SK-N-SH (cell line): ENCODE results near the gene ARMC10. TPM values are rescaled to one million over a fixed set of nuclear protein-coding genes. Genes with fewer than 3 reads are reported as not detected.
A peak's percentile ranks its signal among the peaks of the same experiment; 100 is the strongest.

ENCODE experiments used
- CTCF ChIA-PET: fragments of 300-600, 350-600 bp; formaldehyde crosslinking; extraction: SDS; loops from one replicate; lab custom pipeline; 2021; lab: Yijun Ruan, JAX
- POLR2A ChIA-PET: fragments of 350-600 bp; sonication (Branson Sonifier 250); formaldehyde crosslinking; extraction: SDS; loops from one replicate; lab custom pipeline; 2020; ENCODE audit warnings: antibody characterized with exemption, inconsistent platforms; lab: Yijun Ruan, JAX
- DNase-seq: peaks from one replicate; pipeline ENCODE4 v3.0.0; 2012
- H2AFZ ChIP-seq: fragments of 200-600 bp; sonication (generic); 2 replicates; pipeline ENCODE4 v1.8.1; 2016; ENCODE audit warnings: antibody characterized with exemption, mild to moderate bottlenecking, low read depth
- H3F3A ChIP-seq: fragments of 200-600 bp; sonication (generic); replicated peaks from 2 replicates; pipeline ENCODE3; 2016; ENCODE audit warnings: antibody characterized with exemption, mild to moderate bottlenecking; ENCODE audit not compliant: insufficient read depth
- H3K27ac ChIP-seq, 2 experiments: fragments of 200-500 bp in 1 of 2; fragments of 200-600 bp in 1 of 2; sonication (Bioruptor generic) in 1 of 2; sonication (generic), shearing (Covaris generic) in 1 of 2; 2 replicates each; pipeline versions ENCODE4 v1.5.1 to v1.6.1; 2014 to 2016; ENCODE audit warnings: low read depth in 2 of 2, inconsistent platforms in 1 of 2, low read length in 1 of 2, mild to moderate bottlenecking in 1 of 2, mixed read lengths in 1 of 2
- H3K27me3 ChIP-seq: fragments of 200-600 bp; sonication (generic), shearing (Covaris generic); 2 replicates; pipeline ENCODE4 v1.6.1; 2016; ENCODE audit warnings: mixed run types; ENCODE audit not compliant: insufficient read depth
- H3K36me3 ChIP-seq, 2 experiments: fragments of 200-500 bp in 1 of 2; fragments of 200-600 bp in 1 of 2; sonication (Bioruptor generic) in 1 of 2; sonication (generic) in 1 of 2; replicated peaks in 1 of 2; 2 replicates each; pipeline versions ENCODE3 to v1.5.1; 2014 to 2016; ENCODE audit warnings: low read length in 1 of 2, mild to moderate bottlenecking in 1 of 2; ENCODE audit not compliant: insufficient read depth in 2 of 2, control insufficient read depth in 1 of 2
- H3K4me1 ChIP-seq, 2 experiments: fragments of 200-500 bp in 1 of 2; fragments of 200-600 bp in 1 of 2; sonication (Bioruptor generic) in 1 of 2; sonication (generic), shearing (Covaris generic) in 1 of 2; 2 replicates each; pipeline versions ENCODE4 v1.5.1 to v1.6.1; 2014 to 2016; ENCODE audit warnings: low read depth in 1 of 2, low read length in 1 of 2, mixed run types in 1 of 2; ENCODE audit not compliant: insufficient read depth in 2 of 2, control insufficient read depth in 1 of 2
- H3K4me2 ChIP-seq: fragments of 200-600 bp; sonication (generic), shearing (Covaris generic); 2 replicates; pipeline ENCODE4 v1.6.1; 2017; ENCODE audit warnings: mixed run types
- H3K4me3 ChIP-seq, 2 experiments: fragments of 200-500 bp in 1 of 2; fragments of 200-600 bp in 1 of 2; sonication (Bioruptor generic) in 1 of 2; sonication (generic), shearing (Covaris generic) in 1 of 2; 2 replicates each; pipeline versions ENCODE4 v1.5.1 to v1.8.1; 2014 to 2016; ENCODE audit warnings: low read depth in 2 of 2, inconsistent platforms in 1 of 2, low read length in 1 of 2, mild to moderate bottlenecking in 1 of 2, mixed read lengths in 1 of 2, moderate library complexity in 1 of 2
- H3K79me2 ChIP-seq: fragments of 200-600 bp; sonication (generic); 2 replicates; pipeline ENCODE4 v1.8.1; 2017; ENCODE audit warnings: mild to moderate bottlenecking; ENCODE audit not compliant: insufficient read depth
- H3K9ac ChIP-seq: fragments of 200-600 bp; sonication (generic); 2 replicates; pipeline ENCODE4 v1.6.1; 2017; ENCODE audit warnings: mixed run types
- H3K9me2 ChIP-seq: fragments of 200-600 bp; sonication (generic); 2 replicates; pipeline ENCODE4 v1.6.1; 2017; ENCODE audit warnings: mixed run types
- H3K9me3 ChIP-seq: fragments of 200-600 bp; sonication (generic); 2 replicates; pipeline ENCODE4 v1.6.1; 2017; ENCODE audit warnings: mixed run types, mild to moderate bottlenecking, moderate library complexity
- H4K20me1 ChIP-seq: fragments of 200-600 bp; sonication (generic); 2 replicates; pipeline ENCODE4 v1.6.1; 2017; ENCODE audit warnings: mild to moderate bottlenecking, mixed run types; ENCODE audit not compliant: insufficient read depth
- EP300 ChIP-seq, 2 experiments: IDR thresholded peaks; 2 replicates each; pipeline versions ENCODE4 v1.4.0 to v1.6.1; 2012; ENCODE audit warnings: borderline replicate concordance in 1 of 2, low read depth in 1 of 2, low read length in 1 of 2
- EZH2phosphoT487 ChIP-seq: fragments of 200-600 bp; sonication (generic); IDR thresholded peaks from 2 replicates; pipeline ENCODE4 v1.6.1; 2017; ENCODE audit warnings: low read depth, mixed run types, mild to moderate bottlenecking, antibody characterized with exemption, moderate library complexity, borderline replicate concordance
- FOSL2 ChIP-seq: IDR thresholded peaks from 2 replicates; pipeline ENCODE4 v1.4.0; 2012; ENCODE audit warnings: low read depth, mild to moderate bottlenecking, moderate library complexity, borderline replicate concordance
- FOXM1 ChIP-seq: IDR thresholded peaks from 2 replicates; pipeline ENCODE4 v1.4.0; 2012; ENCODE audit warnings: low read depth, mild to moderate bottlenecking
- MEF2A ChIP-seq: IDR thresholded peaks from 2 replicates; pipeline ENCODE4 v1.4.0; 2012; ENCODE audit warnings: low read depth, borderline replicate concordance
- MXI1 ChIP-seq: IDR thresholded peaks from 2 replicates; pipeline ENCODE4 v1.6.1; 2012; ENCODE audit warnings: mild to moderate bottlenecking, low read depth, low read length, improper control_type of control experiment
- NRF1 ChIP-seq: IDR thresholded peaks from 2 replicates; pipeline ENCODE4 v1.6.1; 2012; ENCODE audit warnings: low read depth, mild to moderate bottlenecking, low read length
- POLR2AphosphoS5 ChIP-seq: IDR thresholded peaks from 2 replicates; pipeline ENCODE4 v1.6.1; 2012; ENCODE audit warnings: low read depth, low read length
- RAD21 ChIP-seq: IDR thresholded peaks from 2 replicates; pipeline ENCODE4 v1.6.1; 2012; ENCODE audit warnings: mild to moderate bottlenecking, low read length
- RCOR1 ChIP-seq: fragments of 150-350 bp; IDR thresholded peaks from 2 replicates; pipeline ENCODE4 v1.6.1; 2017; ENCODE audit warnings: antibody characterized with exemption, low read length
- RFX5 ChIP-seq: IDR thresholded peaks from 2 replicates; pipeline ENCODE4 v1.6.1; 2012; ENCODE audit warnings: mild to moderate bottlenecking, improper control_type of control experiment, low read length
- RXRA ChIP-seq: IDR thresholded peaks from 2 replicates; pipeline ENCODE4 v1.4.0; 2012; ENCODE audit warnings: low read depth, mild to moderate bottlenecking, borderline replicate concordance
- TAF1 ChIP-seq: IDR thresholded peaks from 2 replicates; pipeline ENCODE4 v1.6.1; 2012; ENCODE audit warnings: low read depth, mild to moderate bottlenecking, low read length, moderate library complexity, borderline replicate concordance
- TCF12 ChIP-seq: IDR thresholded peaks from 2 replicates; pipeline ENCODE4 v1.4.0; 2012
- TEAD4 ChIP-seq: IDR thresholded peaks from 2 replicates; pipeline ENCODE4 v1.4.0; 2012; ENCODE audit warnings: mild to moderate bottlenecking, borderline replicate concordance; ENCODE audit not compliant: insufficient read depth
- WGBS: methylation state at CpG from one replicate; pipeline ENCODE4 v1.1.6; 2017; ENCODE audit warnings: low lambda C conversion rate; 5-methylcytosine and 5-hydroxymethylcytosine counted together
- polyA plus RNA-seq, 3 experiments: library from polyadenylated mRNA; depleted of rRNA; stranded (reverse); fragments of >200 nt; gene quantifications; 2 replicates each; pipeline ENCODE4 v1.2.3, GENCODE V29; 2012
- TF ChIP-seq, protein P1 (sequence below): fragments of 150-350 bp; IDR thresholded peaks from 2 replicates; pipeline ENCODE4 v1.6.1; 2016; ENCODE audit warnings: mild to moderate bottlenecking, low read depth, low read length
- TF ChIP-seq, protein P2 (sequence below): IDR thresholded peaks from 2 replicates; pipeline ENCODE4 v1.6.1; 2012; ENCODE audit warnings: mild to moderate bottlenecking, low read depth, low read length, moderate library complexity
- TF ChIP-seq, protein P3 (sequence below): IDR thresholded peaks from 2 replicates; pipeline ENCODE4 v1.4.0; 2012; ENCODE audit warnings: low read depth
- TF ChIP-seq, protein P4 (sequence below): IDR thresholded peaks from 2 replicates; pipeline ENCODE4; 2012

ARMC10 gene
- polyA plus RNA-seq, 1 of the 3 experiments (the other 2 are of a cell fraction): 43.4 TPM

DNA sequence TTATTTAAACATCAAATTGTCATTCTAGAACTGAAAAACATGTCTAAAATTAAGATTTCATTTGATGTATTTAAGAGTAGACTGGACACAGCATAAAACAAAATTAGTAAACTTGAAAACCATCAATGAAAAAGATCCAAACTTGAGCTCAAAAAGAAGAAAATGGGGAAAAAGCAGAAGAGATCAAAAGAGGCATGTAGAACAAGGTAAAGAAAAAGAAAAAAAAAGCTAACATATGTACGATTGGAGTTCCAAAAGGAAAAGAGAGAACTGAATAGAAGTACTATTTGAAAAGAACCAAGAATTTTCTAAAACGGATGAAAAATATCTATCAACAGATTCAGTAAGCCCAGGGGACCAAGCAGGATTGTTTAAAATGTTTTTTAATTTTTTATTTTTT lies 3.9 kb upstream of the ARMC10 start (continued):
- TF ChIP-seq RFX5 (no peak), FOSL2 (no peak), FOXM1 (no peak), POLR2AphosphoS5 (no peak), RXRA (no peak)
- TF ChIP-seq, protein P1, sequence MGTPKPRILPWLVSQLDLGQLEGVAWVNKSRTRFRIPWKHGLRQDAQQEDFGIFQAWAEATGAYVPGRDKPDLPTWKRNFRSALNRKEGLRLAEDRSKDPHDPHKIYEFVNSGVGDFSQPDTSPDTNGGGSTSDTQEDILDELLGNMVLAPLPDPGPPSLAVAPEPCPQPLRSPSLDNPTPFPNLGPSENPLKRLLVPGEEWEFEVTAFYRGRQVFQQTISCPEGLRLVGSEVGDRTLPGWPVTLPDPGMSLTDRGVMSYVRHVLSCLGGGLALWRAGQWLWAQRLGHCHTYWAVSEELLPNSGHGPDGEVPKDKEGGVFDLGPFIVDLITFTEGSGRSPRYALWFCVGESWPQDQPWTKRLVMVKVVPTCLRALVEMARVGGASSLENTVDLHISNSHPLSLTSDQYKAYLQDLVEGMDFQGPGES: no peak
- TF ChIP-seq, protein P2, sequence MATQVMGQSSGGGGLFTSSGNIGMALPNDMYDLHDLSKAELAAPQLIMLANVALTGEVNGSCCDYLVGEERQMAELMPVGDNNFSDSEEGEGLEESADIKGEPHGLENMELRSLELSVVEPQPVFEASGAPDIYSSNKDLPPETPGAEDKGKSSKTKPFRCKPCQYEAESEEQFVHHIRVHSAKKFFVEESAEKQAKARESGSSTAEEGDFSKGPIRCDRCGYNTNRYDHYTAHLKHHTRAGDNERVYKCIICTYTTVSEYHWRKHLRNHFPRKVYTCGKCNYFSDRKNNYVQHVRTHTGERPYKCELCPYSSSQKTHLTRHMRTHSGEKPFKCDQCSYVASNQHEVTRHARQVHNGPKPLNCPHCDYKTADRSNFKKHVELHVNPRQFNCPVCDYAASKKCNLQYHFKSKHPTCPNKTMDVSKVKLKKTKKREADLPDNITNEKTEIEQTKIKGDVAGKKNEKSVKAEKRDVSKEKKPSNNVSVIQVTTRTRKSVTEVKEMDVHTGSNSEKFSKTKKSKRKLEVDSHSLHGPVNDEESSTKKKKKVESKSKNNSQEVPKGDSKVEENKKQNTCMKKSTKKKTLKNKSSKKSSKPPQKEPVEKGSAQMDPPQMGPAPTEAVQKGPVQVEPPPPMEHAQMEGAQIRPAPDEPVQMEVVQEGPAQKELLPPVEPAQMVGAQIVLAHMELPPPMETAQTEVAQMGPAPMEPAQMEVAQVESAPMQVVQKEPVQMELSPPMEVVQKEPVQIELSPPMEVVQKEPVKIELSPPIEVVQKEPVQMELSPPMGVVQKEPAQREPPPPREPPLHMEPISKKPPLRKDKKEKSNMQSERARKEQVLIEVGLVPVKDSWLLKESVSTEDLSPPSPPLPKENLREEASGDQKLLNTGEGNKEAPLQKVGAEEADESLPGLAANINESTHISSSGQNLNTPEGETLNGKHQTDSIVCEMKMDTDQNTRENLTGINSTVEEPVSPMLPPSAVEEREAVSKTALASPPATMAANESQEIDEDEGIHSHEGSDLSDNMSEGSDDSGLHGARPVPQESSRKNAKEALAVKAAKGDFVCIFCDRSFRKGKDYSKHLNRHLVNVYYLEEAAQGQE: no peak

DNA sequence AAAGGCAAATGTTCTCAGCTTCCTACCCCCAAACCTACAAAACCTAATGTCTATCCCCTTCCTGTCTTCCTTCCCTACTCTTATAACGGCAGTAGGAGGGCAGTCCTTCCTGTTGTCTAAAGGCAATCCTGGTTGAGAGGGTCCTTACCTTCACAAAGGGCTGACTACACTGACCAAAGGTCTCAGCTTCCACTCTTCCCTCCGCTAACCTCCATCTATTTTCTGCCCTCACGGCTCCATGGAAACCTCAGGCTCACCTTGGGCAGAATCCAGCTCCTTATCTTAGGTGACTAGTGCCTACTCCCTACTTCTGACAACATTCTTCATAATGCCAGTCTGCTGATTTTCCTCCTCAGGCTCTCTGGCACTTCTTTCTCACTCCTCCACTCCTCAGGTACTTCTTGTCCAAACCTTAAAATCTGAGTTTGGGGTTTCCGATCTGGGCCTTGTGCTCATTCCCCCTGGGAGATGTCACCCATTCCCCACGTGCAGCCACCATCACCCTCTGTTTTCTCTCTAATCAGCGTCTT lies 886 bp upstream of the ARMC10 start:
- Histone ChIP-seq H2AFZ (peak overlapping the region; percentile 91), H3K9me3 (no peaks in the 10 kb centered on the region), H3K27me3 (no peaks in the 10 kb centered on the region), H3F3A (peaks cover 8% of the 10 kb centered on the region), H3K9me2 (no peaks in the 10 kb centered on the region), H3K4me3 (peak overlapping the region; percentile 74 to 83), H3K4me2 (peak overlapping the region; percentile 86), H3K9ac (peak overlapping the region; percentile 80), H3K4me1 (peaks cover 0 to 17% of the 10 kb centered on the region in 2 experiments; a peak in 2 of 4 replicates), H3K27ac (peak overlapping the region; percentile 89 to 95), H4K20me1 (no peaks in the 10 kb centered on the region; the same call in 1 of the 2 replicates), H3K79me2 (peaks cover 47% of the 10 kb centered on the region), H3K36me3 (peaks cover 0 to 21% of the 10 kb centered on the region in 2 experiments)
- CTCF ChIA-PET: interaction anchor here (1.1 to 7.2 kb wide), 7 partner anchors 8 to 325 kb away, joined by 3 to 54 read pairs (median 5); partner anchors contain the start of gene FAM185A
- 15% methylated on average over 6 of the region's 6 CpGs for whole genome bisulfite sequencing
- DNase-seq: no peak
- POLR2A ChIA-PET: interaction anchor here (0.5 to 2.0 kb wide), 3 partner anchors 41 to 177 kb away, joined by 3 to 5 read pairs (median 4); no protein-coding TSS in a partner anchor
- TF ChIP-seq EZH2phosphoT487 (no peak), FOXM1 (no peak), TAF1 (peak; percentile 52; the same call in 1 of the 2 replicates), TEAD4 (no peak), RCOR1 (no peak), RXRA (no peak), NRF1 (no peak), TCF12 (no peak), MXI1 (no peak), EP300 (IDR thresholded peaks at IDR 0.05; ENCODE audit: borderline replicate concordance in 1 of 2, low read depth in 1 of 2, low read length in 1 of 2) (no peak), RAD21 (no peak), MEF2A (no peak)
- TF ChIP-seq, protein P3, sequence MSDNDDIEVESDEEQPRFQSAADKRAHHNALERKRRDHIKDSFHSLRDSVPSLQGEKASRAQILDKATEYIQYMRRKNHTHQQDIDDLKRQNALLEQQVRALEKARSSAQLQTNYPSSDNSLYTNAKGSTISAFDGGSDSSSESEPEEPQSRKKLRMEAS: 0 out of 2 replicates have a peak, but pooled peaks have one; percentile 37
- TF ChIP-seq, protein P2: no peak
- TF ChIP-seq, protein P4, sequence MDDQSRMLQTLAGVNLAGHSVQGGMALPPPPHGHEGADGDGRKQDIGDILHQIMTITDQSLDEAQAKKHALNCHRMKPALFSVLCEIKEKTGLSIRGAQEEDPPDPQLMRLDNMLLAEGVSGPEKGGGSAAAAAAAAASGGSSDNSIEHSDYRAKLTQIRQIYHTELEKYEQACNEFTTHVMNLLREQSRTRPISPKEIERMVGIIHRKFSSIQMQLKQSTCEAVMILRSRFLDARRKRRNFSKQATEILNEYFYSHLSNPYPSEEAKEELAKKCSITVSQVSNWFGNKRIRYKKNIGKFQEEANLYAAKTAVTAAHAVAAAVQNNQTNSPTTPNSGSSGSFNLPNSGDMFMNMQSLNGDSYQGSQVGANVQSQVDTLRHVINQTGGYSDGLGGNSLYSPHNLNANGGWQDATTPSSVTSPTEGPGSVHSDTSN: no peak
